RWPE1 (cell line): Measurements from ENCODE around the gene GNMT.

ENCODE experiments used
- CTCF ChIA-PET: fragments of 350-600 bp; sonication (Branson Sonifier 250); formaldehyde crosslinking; extraction: SDS; loops from one replicate; lab custom pipeline; 2021; lab: Yijun Ruan, JAX
- POLR2A ChIA-PET: fragments of 400-600 bp; formaldehyde crosslinking; extraction: SDS; loops from one replicate; lab custom pipeline; 2020; ENCODE audit warnings: antibody characterized with exemption; ENCODE audit not compliant: low non-redundant PET; lab: Yijun Ruan, JAX
- DNase-seq: peaks from one replicate; pipeline ENCODE4 v3.0.0; 2012; ENCODE audit warnings: low spot score
- H3K27ac ChIP-seq: fragments of 450-650 bp; 2 replicates; pipeline ENCODE4 v1.5.1; 2017
- TF ChIP-seq, protein P1 (sequence below): fragments of 450-650 bp; conservative IDR thresholded peaks from 2 replicates; pipeline ENCODE4 v1.5.1; 2017; ENCODE audit warnings: low read depth, mild to moderate bottlenecking

The GNMT gene

DNA sequence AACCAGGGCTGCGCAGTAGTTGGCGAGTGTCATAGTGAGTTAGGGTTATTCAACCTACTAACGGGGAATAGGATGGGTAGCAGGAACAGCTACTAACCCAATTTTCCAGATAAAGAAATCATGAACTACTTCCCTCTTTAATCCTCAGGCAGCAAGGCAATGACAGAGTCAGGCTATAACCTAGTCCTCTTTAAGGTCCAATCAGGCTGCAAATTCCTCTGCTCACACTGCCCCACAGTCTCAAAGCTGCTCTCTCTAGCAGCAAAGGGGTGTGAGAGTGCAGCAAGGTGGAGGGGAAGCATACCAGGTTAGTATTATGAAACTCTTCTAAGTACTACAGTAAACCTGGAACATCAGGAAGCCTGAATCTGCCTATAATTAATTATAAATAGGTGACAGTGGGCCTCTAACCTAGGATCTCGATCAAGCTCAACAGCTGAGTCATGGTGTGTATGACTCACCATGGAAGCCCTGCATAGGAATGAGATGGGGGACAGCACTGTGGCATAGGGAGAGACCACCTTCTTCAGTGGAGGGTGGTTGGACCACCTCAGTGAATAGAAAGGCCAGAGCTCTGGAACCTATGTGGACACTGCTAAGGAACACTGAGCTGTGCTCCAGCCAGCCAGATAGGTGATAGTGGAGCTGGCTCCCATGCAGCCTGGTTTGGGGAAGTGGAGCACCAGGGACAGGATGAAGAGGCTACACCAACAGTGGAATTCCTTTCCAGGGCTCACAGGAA lies 10.5 kb downstream of the GNMT start:
- peak; percentile 39 for DNase-seq
- TF ChIP-seq, protein P1, sequence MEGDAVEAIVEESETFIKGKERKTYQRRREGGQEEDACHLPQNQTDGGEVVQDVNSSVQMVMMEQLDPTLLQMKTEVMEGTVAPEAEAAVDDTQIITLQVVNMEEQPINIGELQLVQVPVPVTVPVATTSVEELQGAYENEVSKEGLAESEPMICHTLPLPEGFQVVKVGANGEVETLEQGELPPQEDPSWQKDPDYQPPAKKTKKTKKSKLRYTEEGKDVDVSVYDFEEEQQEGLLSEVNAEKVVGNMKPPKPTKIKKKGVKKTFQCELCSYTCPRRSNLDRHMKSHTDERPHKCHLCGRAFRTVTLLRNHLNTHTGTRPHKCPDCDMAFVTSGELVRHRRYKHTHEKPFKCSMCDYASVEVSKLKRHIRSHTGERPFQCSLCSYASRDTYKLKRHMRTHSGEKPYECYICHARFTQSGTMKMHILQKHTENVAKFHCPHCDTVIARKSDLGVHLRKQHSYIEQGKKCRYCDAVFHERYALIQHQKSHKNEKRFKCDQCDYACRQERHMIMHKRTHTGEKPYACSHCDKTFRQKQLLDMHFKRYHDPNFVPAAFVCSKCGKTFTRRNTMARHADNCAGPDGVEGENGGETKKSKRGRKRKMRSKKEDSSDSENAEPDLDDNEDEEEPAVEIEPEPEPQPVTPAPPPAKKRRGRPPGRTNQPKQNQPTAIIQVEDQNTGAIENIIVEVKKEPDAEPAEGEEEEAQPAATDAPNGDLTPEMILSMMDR = no peak
- ChIA-PET POLR2A (interaction anchor here (0.5 kb wide), 1 partner anchor 8 kb away, joined by 6 read pairs; the partner anchor contains the start of gene PEX6), CTCF (interaction anchor here (0.6 to 0.9 kb wide), 2 partner anchors 8 to 1389 kb away, joined by 3 to 4 read pairs; no protein-coding TSS in a partner anchor)
- H3K27ac ChIP-seq = peak overlapping the region; percentile 60

DNA sequence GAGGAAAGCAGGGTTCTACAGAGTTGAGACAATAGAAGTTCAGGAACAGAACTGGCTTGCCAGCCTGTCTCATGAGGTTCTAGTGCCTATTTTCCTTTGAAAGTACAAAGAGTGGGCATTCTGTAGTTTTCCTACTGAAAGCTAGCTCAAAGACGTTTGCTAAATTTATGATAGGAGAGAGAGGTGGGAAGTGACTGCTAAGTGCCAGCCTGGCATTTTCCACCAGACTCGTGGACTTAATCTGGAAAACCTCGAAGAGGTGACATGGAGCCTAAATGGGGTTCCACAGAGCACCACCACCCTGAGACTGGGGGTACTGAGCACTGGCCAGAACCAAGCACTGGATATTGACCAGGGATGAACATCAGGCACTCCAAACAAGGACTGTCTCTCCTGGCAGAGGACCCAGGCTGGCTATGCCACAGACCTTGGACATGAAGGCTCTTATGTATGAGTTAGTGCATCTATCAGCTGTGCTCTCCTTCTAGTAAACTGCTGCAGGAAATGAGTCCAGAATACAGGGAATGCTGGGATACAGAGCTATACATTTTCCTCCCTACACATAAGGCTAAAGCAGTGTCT lies 11.3 kb downstream of the GNMT start:
- TF ChIP-seq, protein P1 = no peak
- DNase-seq = no peak
- H3K27ac ChIP-seq = peak overlapping the region; percentile 60
- ChIA-PET CTCF (interaction anchor here (0.6 kb wide), 1 partner anchor 1390 kb away, joined by 4 read pairs; no protein-coding TSS in a partner anchor), POLR2A (interaction anchor here (0.5 kb wide), 1 partner anchor 1251 kb away, joined by 3 read pairs; no protein-coding TSS in a partner anchor)

DNA sequence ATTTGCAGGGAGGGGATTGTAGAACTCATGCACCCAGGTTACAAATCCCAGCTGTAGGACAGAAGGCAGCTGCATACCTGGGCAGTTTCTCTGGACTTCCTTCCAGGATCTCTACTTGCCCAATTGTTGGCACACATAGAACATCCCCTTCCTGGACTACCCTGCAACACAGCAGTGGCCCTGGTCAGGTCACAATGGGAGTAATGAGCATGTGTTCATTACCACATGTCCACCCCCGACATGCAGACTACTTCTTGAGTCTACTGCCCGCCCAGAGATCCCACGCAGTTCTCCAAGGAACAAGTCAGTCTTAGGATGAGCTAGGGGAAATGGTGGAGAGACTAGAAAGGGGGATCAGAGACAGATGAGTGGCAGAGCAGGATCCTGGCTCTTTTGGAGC lies 13.4 kb downstream of the GNMT start:
- TF ChIP-seq, protein P1 = no peak
- POLR2A ChIA-PET = interaction anchor here (1.4 kb wide), 1 partner anchor 10 kb away, joined by 3 read pairs; no protein-coding TSS in a partner anchor
- CTCF ChIA-PET = no interaction called here
- no peak for DNase-seq
- no peak overlapping the region for H3K27ac ChIP-seq

DNA sequence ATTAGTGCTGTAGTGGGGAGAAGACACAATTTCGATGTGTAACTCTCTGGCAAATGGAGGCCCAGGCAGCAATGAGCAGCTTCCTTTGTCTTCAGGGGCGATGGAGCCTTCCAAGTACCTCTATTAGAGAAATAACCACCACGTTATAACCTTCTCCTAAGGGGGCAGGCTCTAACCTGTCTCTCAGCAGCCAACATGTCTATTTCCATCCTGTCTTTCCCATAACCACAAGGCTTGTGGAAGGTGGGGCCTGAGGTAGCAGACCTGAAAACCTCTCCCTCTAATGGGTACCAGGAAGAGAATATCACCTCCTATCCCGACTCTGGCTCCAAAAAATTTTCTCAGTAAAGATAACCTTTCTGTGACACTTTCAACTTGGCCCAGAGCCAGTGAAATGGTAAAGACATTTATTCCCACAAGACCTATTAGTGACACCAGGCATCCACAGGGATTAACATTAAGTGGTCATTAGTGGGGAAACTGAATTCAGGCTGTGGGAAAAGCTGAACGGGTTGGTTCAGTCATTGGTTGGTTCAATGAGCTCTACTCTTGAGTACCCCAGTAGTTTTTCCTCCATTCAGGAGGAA lies 14.5 kb downstream of the GNMT start:
- no peak for DNase-seq
- TF ChIP-seq, protein P1 = no peak
- peak overlapping the region; percentile 34; the same call in 1 of the 2 replicates for H3K27ac ChIP-seq
- CTCF ChIA-PET = no interaction called here
- POLR2A ChIA-PET = interaction anchor here (0.6 to 1.4 kb wide), 3 partner anchors 9 to 79 kb away, joined by 3 to 7 read pairs (median 3); partner anchors contain the start of genes CNPY3 and CUL7

DNA sequence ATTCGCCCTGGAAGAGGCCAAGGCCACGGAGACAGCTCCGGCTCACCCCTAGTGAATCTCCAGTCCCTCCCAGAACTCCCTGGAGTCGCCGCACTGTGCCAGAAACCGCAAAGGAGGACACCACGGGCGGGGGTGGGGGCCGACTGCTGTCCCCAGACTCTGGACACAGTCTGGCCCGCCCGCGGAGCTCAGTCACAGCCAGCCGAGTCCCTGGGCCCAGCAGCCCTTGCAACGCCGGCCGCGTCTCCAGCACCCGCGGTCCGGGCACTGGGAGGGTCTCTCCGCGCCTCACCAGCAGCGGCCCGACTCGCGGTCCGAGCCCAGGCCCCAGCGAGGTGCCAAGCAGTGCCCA lies 17.9 kb downstream of the GNMT start:
- TF ChIP-seq, protein P1 = no peak
- ChIA-PET CTCF (interaction anchor here (0.6 to 1.9 kb wide), 3 partner anchors 9 to 211 kb away, joined by 3 to 6 read pairs (median 3); no protein-coding TSS in a partner anchor), POLR2A (interaction anchor here (0.5 to 2.0 kb wide), 5 partner anchors 8 to 808 kb away, joined by 4 to 9 read pairs (median 6); partner anchors contain the start of genes CNPY3, CUL7 and KLHDC3)
- DNase-seq = peak; percentile 38
- peak overlapping the region; percentile 94 for H3K27ac ChIP-seq
